ENCODE results near the gene CDH4. TPM values are rescaled to one million over a fixed set of nuclear protein-coding genes. Genes with fewer than 3 reads are reported as not detected.

CDH4 gene
- total and polyA plus RNA-seq, 12 donors = 0.04 to 0.25 (median 0.08) TPM; not detected in 5

- H3K27ac ChIP-seq = no peak overlapping the region
- intact Hi-C loops (cut with DNase I) = no loop called here
- H3K36me3 ChIP-seq = no peaks in the 10 kb centered on the region
- ATAC-seq (no peak), DNase-seq (no peak)
- H3K4me3 ChIP-seq = no peak overlapping the region
- no peak for TF ChIP-seq CTCF (IDR thresholded peaks at IDR 0.05)
- no peaks in the 10 kb centered on the region for H3K9me3 ChIP-seq
- no peaks in the 10 kb centered on the region for H3K4me1 ChIP-seq
- H3K27me3 ChIP-seq = peaks cover 0 to 50% (median 7%) of the 10 kb centered on the region in 7 donors
- 70 to 71% methylated on average over 7 of the region's 7 CpGs for WGBS, 2 donors
Measured at GRCh38 chr20:61813791-61814190, 561.7 kb downstream of the CDH4 start.

- WGBS, 2 donors = 80 to 88% methylated on average over 11 of the region's 11 CpGs
Measured at GRCh38 chr20:61814244-61814643, 562.2 kb downstream of the CDH4 start.

GRCh38 chr20:61814726-61815125 is 562.7 kb downstream of the CDH4 start:
- Histone ChIP-seq H3K27me3 (peaks cover 0 to 41% (median 7%) of the 10 kb centered on the region in 7 donors), H3K27ac (no peak overlapping the region), H3K4me1 (no peaks in the 10 kb centered on the region), H3K36me3 (no peaks in the 10 kb centered on the region), H3K4me3 (no peak overlapping the region), H3K9me3 (no peaks in the 10 kb centered on the region)
- ATAC-seq (no peak), DNase-seq (no peak)
- WGBS, 2 donors = 61 to 68% methylated on average over 9 of the region's 9 CpGs
- intact Hi-C loops (cut with DNase I) = no loop called here
- no peak for TF ChIP-seq CTCF (IDR thresholded peaks at IDR 0.05)

More at GRCh38 chr20:61814244-61814643, 562.2 kb downstream of the CDH4 start:
- no peak for TF ChIP-seq CTCF (IDR thresholded peaks at IDR 0.05)
- ATAC-seq (no peak), DNase-seq (no peak)
- H3K36me3 ChIP-seq = no peaks in the 10 kb centered on the region
- no peak overlapping the region for H3K27ac ChIP-seq
- peaks cover 0 to 46% (median 7%) of the 10 kb centered on the region in 7 donors for H3K27me3 ChIP-seq
- H3K4me3 ChIP-seq = no peak overlapping the region
- H3K9me3 ChIP-seq = no peaks in the 10 kb centered on the region
- intact Hi-C loops (cut with DNase I) = no loop called here
- H3K4me1 ChIP-seq = no peaks in the 10 kb centered on the region

DNA sequence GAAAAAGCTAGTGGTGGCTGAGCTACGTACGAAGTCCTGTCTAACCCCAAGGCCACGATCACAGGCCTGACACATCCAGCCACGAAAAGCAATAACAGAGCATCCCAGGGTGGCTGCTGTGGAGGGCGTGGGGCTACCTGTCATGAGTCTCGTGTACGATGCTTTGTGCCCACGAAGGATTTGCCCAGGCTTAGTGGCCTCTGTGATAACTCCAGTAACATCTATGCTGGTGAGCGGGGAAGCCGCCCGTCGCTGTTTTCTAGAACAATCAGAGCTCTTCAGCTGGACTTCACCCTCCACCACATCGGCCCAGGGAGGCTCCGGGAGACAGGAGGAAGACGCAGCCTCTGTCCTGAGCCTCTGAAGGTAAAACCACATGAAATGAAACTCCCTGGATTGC is 563.1 kb downstream of the CDH4 start:
- no peaks in the 10 kb centered on the region for H3K36me3 ChIP-seq
- WGBS, 2 donors = 79 to 89% methylated on average over 15 of the region's 15 CpGs
- H3K27ac ChIP-seq = no peak overlapping the region
- peaks cover 0 to 38% (median 7%) of the 10 kb centered on the region in 7 donors for H3K27me3 ChIP-seq
- H3K4me1 ChIP-seq = no peaks in the 10 kb centered on the region
- H3K9me3 ChIP-seq = no peaks in the 10 kb centered on the region
- H3K4me3 ChIP-seq = no peak overlapping the region
- no peak for ATAC-seq
- intact Hi-C loops (cut with DNase I) = no loop called here
- TF ChIP-seq CTCF (IDR thresholded peaks at IDR 0.05) = no peak
- no peak for DNase-seq

Data from heart right ventricle (tissue), 16 donors.